Activated CD4-positive, alpha-beta T cell treated with anti-CD3 and anti-CD28 coated beads, Interleukin-2, amount 10 ng/mL, durations not matched to agents 7 days and 5 days (primary cell): ENCODE results near the gene TIGD6. TPM values are rescaled to one million over a fixed set of nuclear protein-coding genes. Genes with fewer than 3 reads are reported as not detected.
"Not testable (repeated sequence)": the region's sequence is repeated elsewhere in the genome, so short reads cannot be mapped to it uniquely, and the experiment has no call there.

Experiments used
- CTCF ChIA-PET: fragments of 350-600 bp; sonication (Branson Sonifier 250); formaldehyde crosslinking; loops from one replicate; lab custom pipeline; 2021; ENCODE audit warnings: antibody characterized with exemption; lab: Charles Lee
- POLR2A ChIA-PET: fragments of 350-600 bp; sonication (Branson Sonifier 250); formaldehyde crosslinking; loops from one replicate; lab custom pipeline; 2021; ENCODE audit warnings: antibody characterized with exemption; lab: Charles Lee
- DNase-seq: peaks from one replicate; pipeline ENCODE4 v3.0.0-alpha.2; 2020
- H3K27ac Mint-ChIP-seq: one replicate; pipeline ENCODE4 v1.8.0; 2021; ENCODE audit warnings: mild to moderate bottlenecking, moderate library complexity, mixed read lengths
- H3K27me3 Mint-ChIP-seq: one replicate; pipeline ENCODE4 v1.8.0; 2021; ENCODE audit warnings: mixed read lengths
- H3K36me3 Mint-ChIP-seq: one replicate; pipeline ENCODE4 v1.8.0; 2021; ENCODE audit warnings: low read depth, mixed read lengths
- H3K4me1 Mint-ChIP-seq: one replicate; pipeline ENCODE4 v1.8.0; 2021; ENCODE audit warnings: mixed read lengths
- H3K4me3 Mint-ChIP-seq: one replicate; pipeline ENCODE4 v1.8.0; 2021; ENCODE audit warnings: mild to moderate bottlenecking, moderate library complexity, mixed read lengths
- H3K9me3 Mint-ChIP-seq: one replicate; pipeline ENCODE4 v1.8.0; 2021; ENCODE audit warnings: mixed read lengths
- total RNA-seq, 2 experiments: library from RNA; stranded (reverse); gene quantifications; one replicate each; pipeline ENCODE4 v1.2.3, GENCODE V29; 2021

Gene TIGD6
- total RNA-seq, 2 experiments from 2014 or later: 2.1 to 2.2 TPM

DNA sequence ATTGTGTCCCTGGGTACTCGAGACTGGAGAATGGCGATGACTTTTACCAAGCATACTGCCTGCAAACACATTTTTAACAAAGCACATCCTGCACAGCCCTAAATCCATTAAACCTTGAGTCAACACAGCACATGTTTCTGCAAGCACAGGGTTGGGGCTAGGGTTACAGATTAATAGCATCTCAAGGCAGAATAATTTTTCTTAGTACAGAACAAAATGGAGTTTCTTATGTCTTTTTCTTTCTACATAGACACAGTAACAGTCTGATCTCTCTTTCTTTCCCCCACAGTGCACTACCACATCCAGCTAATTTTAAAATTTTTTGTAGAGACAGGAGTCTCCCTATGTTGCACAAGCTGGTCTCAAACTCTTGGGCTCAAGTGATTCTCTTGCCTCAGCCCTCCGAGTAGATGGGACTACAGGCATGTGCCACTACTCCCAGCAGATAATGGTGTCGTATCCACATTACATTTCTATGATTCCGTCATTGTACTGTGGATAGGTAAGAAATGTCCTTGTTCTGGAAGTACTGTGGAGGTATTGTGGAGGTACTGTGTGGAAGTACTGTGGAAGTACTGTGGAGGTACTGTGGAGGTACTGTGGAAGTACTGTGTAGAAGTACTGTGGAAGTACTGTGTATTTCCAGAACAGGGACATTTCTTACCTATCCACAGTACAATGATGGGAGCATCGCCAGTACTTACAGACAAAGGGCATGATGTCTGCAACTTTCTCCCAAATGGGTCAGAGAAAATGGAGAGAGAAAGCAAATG, 57.1 kb downstream of the TIGD6 start:
- POLR2A ChIA-PET, H3K4me3 Mint-ChIP-seq, DNase-seq, H3K27me3 Mint-ChIP-seq, CTCF ChIA-PET, H3K4me1 Mint-ChIP-seq, H3K27ac Mint-ChIP-seq, H3K9me3 Mint-ChIP-seq, H3K36me3 Mint-ChIP-seq: not testable (repeated sequence)

Other genes starting within 250 kb of the TIGD6 start
- gene PDE6A, start 55.9 kb downstream of the TIGD6 start, total RNA-seq: not detected
- 1 to 10 TPM; 8.8 to 9.3 TPM for gene SLC26A2, start 39.9 kb downstream of the TIGD6 start, total RNA-seq
- 10 to 100 TPM; 29.4 to 31.7 TPM for gene HMGXB3, start 85 bp upstream of the TIGD6 start, total RNA-seq
- under 1 TPM; 0.08 to 0.15 TPM for gene CSF1R, start 85.9 kb upstream of the TIGD6 start, total RNA-seq
- gene PDGFRB, start 155.2 kb upstream of the TIGD6 start, total RNA-seq: 1 to 10 TPM; 1.9 to 3.6 TPM
- not detected for gene CDX1, start 166.1 kb upstream of the TIGD6 start, total RNA-seq
- gene SLC6A7, start 189.4 kb upstream of the TIGD6 start, total RNA-seq: not detected